HEK293 (cell line): Measurements from ENCODE around the gene CYP2R1.

Source experiments
- CTCF ChIA-PET: fragments of 350-600 bp; formaldehyde crosslinking; extraction: SDS; loops from one replicate; lab custom pipeline; 2021; ENCODE audit warnings: antibody characterized with exemption; lab: Yijun Ruan, JAX
- POLR2A ChIA-PET: fragments of 300-600 bp; formaldehyde crosslinking; extraction: SDS; loops from one replicate; lab custom pipeline; 2020; ENCODE audit warnings: antibody characterized with exemption, inconsistent platforms; lab: Yijun Ruan, JAX
- H3K27ac ChIP-seq: fragments of 200-500 bp; sonication (Bioruptor generic); 2 replicates; pipeline ENCODE4 v1.5.1; 2014; ENCODE audit warnings: low read depth, low read length, control low read depth, inconsistent platforms; ENCODE audit errors: extremely low read depth
- H3K36me3 ChIP-seq, 2 experiments: fragments of 200-500 bp in 1 of 2; sonication (Bioruptor generic) in 1 of 2; 1 replicate in 1 of 2; 2 replicates in 1 of 2; pipeline ENCODE4 v1.5.1; 2014 to 2017; ENCODE audit warnings: inconsistent platforms in 2 of 2, low read length in 2 of 2; ENCODE audit not compliant: control insufficient read depth in 2 of 2, insufficient read depth in 1 of 2
- H3K4me1 ChIP-seq: fragments of 200-500 bp; sonication (Bioruptor generic); 2 replicates; pipeline ENCODE4 v1.5.1; 2014; ENCODE audit warnings: mild to moderate bottlenecking, low read length, inconsistent platforms; ENCODE audit not compliant: control insufficient read depth, insufficient read depth
- H3K4me3 ChIP-seq: 2 replicates; pipeline ENCODE4 v1.5.1; 2011; ENCODE audit warnings: low read depth, mild to moderate bottlenecking, control low read depth, low read length, moderate library complexity
- H3K9me3 ChIP-seq: fragments of 200-500 bp; sonication (Bioruptor generic); 2 replicates; pipeline ENCODE4 v1.5.1; 2014; ENCODE audit warnings: low read depth, low read length, inconsistent platforms; ENCODE audit not compliant: control insufficient read depth, insufficient read depth
- ATF2 ChIP-seq: fragments of 450-650 bp; formaldehyde crosslinking; IDR thresholded peaks from 2 replicates; pipeline ENCODE4 v1.5.1; 2016; ENCODE audit warnings: missing biosample characterization, missing genetic modification characterization, low read depth
- GLIS2 ChIP-seq: fragments of 450-650 bp; formaldehyde crosslinking; IDR thresholded peaks from 2 replicates; pipeline ENCODE4 v1.5.1; 2016; ENCODE audit warnings: missing biosample characterization, missing genetic modification characterization
- KLF17 ChIP-seq: fragments of 450-650 bp; formaldehyde crosslinking; IDR thresholded peaks from 2 replicates; pipeline ENCODE4 v1.5.1; 2016; ENCODE audit warnings: missing biosample characterization, missing genetic modification characterization
- KLF7 ChIP-seq: fragments of 450-650 bp; formaldehyde crosslinking; IDR thresholded peaks from 2 replicates; pipeline ENCODE4 v1.5.1; 2016; ENCODE audit warnings: missing biosample characterization, missing genetic modification characterization, borderline replicate concordance
- OVOL3 ChIP-seq: fragments of 450-650 bp; formaldehyde crosslinking; IDR thresholded peaks from 2 replicates; pipeline ENCODE4 v1.5.1; 2016; ENCODE audit warnings: missing biosample characterization, missing genetic modification characterization
- PATZ1 ChIP-seq: fragments of 450-650 bp; formaldehyde crosslinking; IDR thresholded peaks from 2 replicates; pipeline ENCODE4 v1.5.1; 2016; ENCODE audit warnings: missing biosample characterization, missing genetic modification characterization
- SP2 ChIP-seq: fragments of 450-650 bp; formaldehyde crosslinking; IDR thresholded peaks from 2 replicates; pipeline ENCODE4 v1.5.1; 2016; ENCODE audit warnings: missing biosample characterization, missing genetic modification characterization
- TRIM28 ChIP-seq: IDR thresholded peaks from 2 replicates; pipeline ENCODE4 v1.6.1; 2011; ENCODE audit warnings: low read length, control low read depth, borderline replicate concordance
- TSHZ1 ChIP-seq: fragments of 450-650 bp; formaldehyde crosslinking; IDR thresholded peaks from 2 replicates; pipeline ENCODE4 v1.5.1; 2016; ENCODE audit warnings: missing biosample characterization, missing genetic modification characterization, borderline replicate concordance
- YY1 ChIP-seq: fragments of 450-650 bp; formaldehyde crosslinking; IDR thresholded peaks from 2 replicates; pipeline ENCODE4 v1.5.1; 2018; ENCODE audit warnings: missing biosample characterization, missing genetic modification characterization
- ZBTB21 ChIP-seq: fragments of 450-650 bp; formaldehyde crosslinking; IDR thresholded peaks from 2 replicates; pipeline ENCODE4 v1.5.1; 2017; ENCODE audit warnings: missing biosample characterization, missing genetic modification characterization
- ZBTB26 ChIP-seq: fragments of 450-650 bp; formaldehyde crosslinking; optimal IDR thresholded peaks from 2 replicates; pipeline ENCODE3; 2016; ENCODE audit warnings: missing biosample characterization, mild to moderate bottlenecking, missing genetic modification characterization
- ZFP41 ChIP-seq: fragments of 450-650 bp; formaldehyde crosslinking; IDR thresholded peaks from 2 replicates; pipeline ENCODE4 v1.5.1; 2016; ENCODE audit warnings: missing biosample characterization, missing genetic modification characterization, borderline replicate concordance
- ZIC2 ChIP-seq: fragments of 450-650 bp; formaldehyde crosslinking; IDR thresholded peaks from 2 replicates; pipeline ENCODE4 v1.5.1; 2016; ENCODE audit warnings: missing biosample characterization, missing genetic modification characterization
- ZNF114 ChIP-seq: fragments of 450-650 bp; formaldehyde crosslinking; IDR thresholded peaks from 2 replicates; pipeline ENCODE4 v1.5.0; 2017; ENCODE audit warnings: missing biosample characterization, missing genetic modification characterization
- ZNF140 ChIP-seq: fragments of 450-650 bp; formaldehyde crosslinking; IDR thresholded peaks from 2 replicates; pipeline ENCODE4 v1.5.1; 2016; ENCODE audit warnings: missing biosample characterization, missing genetic modification characterization
- ZNF223 ChIP-seq: fragments of 450-650 bp; formaldehyde crosslinking; IDR thresholded peaks from 2 replicates; pipeline ENCODE4 v1.5.1; 2016; ENCODE audit warnings: missing biosample characterization, missing genetic modification characterization
- ZNF324 ChIP-seq: fragments of 450-650 bp; formaldehyde crosslinking; IDR thresholded peaks from 2 replicates; pipeline ENCODE4 v1.5.1; 2016; ENCODE audit warnings: missing biosample characterization, missing genetic modification characterization
- ZNF362 ChIP-seq: fragments of 450-650 bp; formaldehyde crosslinking; IDR thresholded peaks from 2 replicates; pipeline ENCODE4 v1.5.1; 2016; ENCODE audit warnings: missing biosample characterization, missing genetic modification characterization
- ZNF501 ChIP-seq: fragments of 450-650 bp; formaldehyde crosslinking; IDR thresholded peaks from 2 replicates; pipeline ENCODE4 v1.5.1; 2016; ENCODE audit warnings: missing biosample characterization, missing genetic modification characterization
- ZNF521 ChIP-seq: fragments of 450-650 bp; formaldehyde crosslinking; IDR thresholded peaks from 2 replicates; pipeline ENCODE4 v1.5.1; 2017; ENCODE audit warnings: missing biosample characterization, mild to moderate bottlenecking, missing genetic modification characterization
- ZNF548 ChIP-seq: fragments of 450-650 bp; formaldehyde crosslinking; IDR thresholded peaks from 2 replicates; pipeline ENCODE4 v1.5.1; 2016; ENCODE audit warnings: missing biosample characterization, missing genetic modification characterization
- ZNF561 ChIP-seq: fragments of 450-650 bp; IDR thresholded peaks from 2 replicates; pipeline ENCODE4 v1.5.1; 2018; ENCODE audit warnings: missing biosample characterization, missing genetic modification characterization, borderline replicate concordance
- ZNF610 ChIP-seq: fragments of 450-650 bp; formaldehyde crosslinking; IDR thresholded peaks from 2 replicates; pipeline ENCODE4 v1.5.1; 2016; ENCODE audit warnings: missing biosample characterization, missing genetic modification characterization, borderline replicate concordance
- ZNF692 ChIP-seq: fragments of 450-650 bp; formaldehyde crosslinking; IDR thresholded peaks from 2 replicates; pipeline ENCODE4 v1.5.1; 2016; ENCODE audit warnings: missing biosample characterization, missing genetic modification characterization
- ZNF701 ChIP-seq: fragments of 450-650 bp; formaldehyde crosslinking; IDR thresholded peaks from 2 replicates; pipeline ENCODE4 v1.5.1; 2016; ENCODE audit warnings: missing biosample characterization, missing genetic modification characterization

Gene CYP2R1

GRCh38 chr11:14892036-14892556 is at the start of gene CYP2R1:
Gene CYP2R1 (minus strand): TSS chr11:14892231. CDS start chr11:14892205, 26 bp downstream.
- ChIA-PET POLR2A (interaction anchor here (0.6 to 1.7 kb wide), 19 partner anchors 8 to 470 kb away, joined by 3 to 14 read pairs (median 4); partner anchors contain the start of genes CALCB, PDE3B and PSMA1), CTCF (interaction anchor here (0.6 to 3.1 kb wide), 7 partner anchors 10 to 194 kb away, joined by 3 to 16 read pairs (median 5); no protein-coding TSS in a partner anchor)
- Histone ChIP-seq H3K4me1 (no peaks in the 10 kb centered on the region), H3K4me3 (peak within 1 kb of the TSS; percentile 62), H3K36me3 (no peaks in the 10 kb centered on the region), H3K27ac (peak within 1 kb of the TSS; percentile 51; the same call in 1 of the 2 replicates), H3K9me3 (no peaks in the 10 kb centered on the region)
- TF ChIP-seq ZNF223 (tag by site-specific recombination), result peak; percentile 100
- TF ChIP-seq GLIS2 (tag by site-specific recombination), result peak; percentile 82
- TF ChIP-seq ZNF701, result no peak
- peak; percentile 68 for TF ChIP-seq ZBTB26 (tag by site-specific recombination)
- no peak for TF ChIP-seq ZNF521
- TF ChIP-seq ZIC2 (tag by site-specific recombination), result peak; percentile 44; the same call in 1 of the 2 replicates
- no peak for TF ChIP-seq ZNF114 (tag by site-specific recombination)
- TF ChIP-seq ZNF140 (tag by site-specific recombination), result no peak
- TF ChIP-seq ZNF324 (tag by site-specific recombination), result no peak
- TF ChIP-seq ZNF362 (tag by site-specific recombination), result no peak
- no peak for TF ChIP-seq KLF7 (tag by site-specific recombination)
- no peak for TF ChIP-seq TSHZ1 (tag by site-specific recombination)
- peak; percentile 40; the same call in 1 of the 2 replicates for TF ChIP-seq ZNF692
- TF ChIP-seq PATZ1 (tag by site-specific recombination), result 0 out of 2 replicates have a peak, but pooled peaks have one; percentile 24
- peak; percentile 15; the same call in 1 of the 2 replicates for TF ChIP-seq TRIM28
- TF ChIP-seq ZNF610 (tag by site-specific recombination), result peak; percentile 66; the same call in 1 of the 2 replicates
- TF ChIP-seq ZNF561 (tag by site-specific recombination), result 0 out of 2 replicates have a peak, but pooled peaks have one; percentile 50
- TF ChIP-seq YY1 (tag by site-specific recombination), result no peak
- TF ChIP-seq ZNF548, result no peak
- peak; percentile 26; the same call in 1 of the 2 replicates for TF ChIP-seq ZNF501 (tag by site-specific recombination)
- TF ChIP-seq ZFP41, result no peak
- no peak for TF ChIP-seq OVOL3 (tag by site-specific recombination)
- 0 out of 2 replicates have a peak, but pooled peaks have one; percentile 17 for TF ChIP-seq KLF17 (tag by site-specific recombination)
- peak; percentile 85 for TF ChIP-seq SP2 (tag by site-specific recombination)
- TF ChIP-seq ATF2 (tag by site-specific recombination), result no peak
- no peak for TF ChIP-seq ZBTB21 (tag by site-specific recombination)
